HepG2 (cell line): ENCODE data around the gene SMIM14. TPM values are rescaled to one million over a fixed set of nuclear protein-coding genes. Genes with fewer than 3 reads are reported as not detected.

Experiments used
- ASH2L ChIP-seq: fragments of 300-600, 200-600 bp; sonication (generic); IDR thresholded peaks from 2 replicates; pipeline ENCODE4 v1.7.0; 2017; ENCODE audit warnings: low read depth, mild to moderate bottlenecking, moderate library complexity, mixed read lengths, low read length; ENCODE audit not compliant: insufficient read length
- ATAD3A ChIP-seq: sonication (generic); formaldehyde crosslinking; IDR thresholded peaks from 2 replicates; pipeline ENCODE4 v1.4.0; 2020; ENCODE audit warnings: missing genetic modification reagents
- EP300 ChIP-seq, 3 experiments: sonication (generic) in 1 of 3; formaldehyde crosslinking in 1 of 3; IDR thresholded peaks; 2 replicates each; pipeline versions ENCODE4 v1.5.1 to v1.6.1; 2011 to 2020; ENCODE audit warnings: low read depth in 2 of 3, low read length in 2 of 3, borderline replicate concordance in 1 of 3, improper control_type of control experiment in 1 of 3, mild to moderate bottlenecking in 1 of 3, missing genetic modification reagents in 1 of 3, moderate library complexity in 1 of 3
- KDM5B ChIP-seq: sonication (generic); formaldehyde crosslinking; IDR thresholded peaks from 2 replicates; pipeline ENCODE4 v1.4.0; 2020; ENCODE audit warnings: missing genetic modification reagents, mild to moderate bottlenecking, borderline replicate concordance
- KLF9 ChIP-seq: IDR thresholded peaks from 2 replicates; pipeline ENCODE4 v1.6.1; 2016; ENCODE audit warnings: low read depth
- MED1 ChIP-seq: sonication (generic); formaldehyde crosslinking; IDR thresholded peaks from 2 replicates; pipeline ENCODE4 v1.4.0; 2020; ENCODE audit warnings: missing genetic modification reagents
- MTF1 ChIP-seq: sonication (generic); formaldehyde crosslinking; IDR thresholded peaks from 2 replicates; pipeline ENCODE4 v1.5.0; 2020; ENCODE audit warnings: missing genetic modification reagents
- RXRA ChIP-seq: sonication (generic); formaldehyde crosslinking; IDR thresholded peaks from 2 replicates; pipeline ENCODE4 v1.5.1; 2020; ENCODE audit warnings: missing genetic modification reagents
- SMARCE1 ChIP-seq: fragments of 450-650 bp; IDR thresholded peaks from 2 replicates; pipeline ENCODE4 v1.6.1; 2017; ENCODE audit warnings: borderline replicate concordance
- SNAI1 ChIP-seq: sonication (generic); formaldehyde crosslinking; IDR thresholded peaks from 2 replicates; pipeline ENCODE4 v1.5.0; 2020; ENCODE audit warnings: mild to moderate bottlenecking, missing genetic modification reagents, borderline replicate concordance
- THAP9 ChIP-seq: sonication (generic); formaldehyde crosslinking; IDR thresholded peaks from 2 replicates; pipeline ENCODE4; 2020; ENCODE audit warnings: missing genetic modification reagents, mild to moderate bottlenecking, borderline replicate concordance
- TOPORS ChIP-seq: sonication (generic); formaldehyde crosslinking; IDR thresholded peaks from 2 replicates; pipeline ENCODE4 v1.8.0; 2023; ENCODE audit warnings: mild to moderate bottlenecking, missing genetic modification reagents
- ZBTB20 ChIP-seq: sonication (generic); formaldehyde crosslinking; IDR thresholded peaks from 2 replicates; pipeline ENCODE4 v1.8.1; 2023; ENCODE audit warnings: missing genetic modification reagents, low read depth, mild to moderate bottlenecking, borderline replicate concordance
- ZBTB49 ChIP-seq: sonication (generic); formaldehyde crosslinking; IDR thresholded peaks from 2 replicates; pipeline ENCODE4 v1.4.0; 2020; ENCODE audit warnings: missing genetic modification reagents, borderline replicate concordance
- ZNF142 ChIP-seq: sonication (generic); formaldehyde crosslinking; IDR thresholded peaks from 2 replicates; pipeline ENCODE4 v1.4.0; 2020; ENCODE audit warnings: missing genetic modification reagents
- ZNF709 ChIP-seq: sonication (generic); formaldehyde crosslinking; IDR thresholded peaks from 2 replicates; pipeline ENCODE4 v1.5.0; 2020; ENCODE audit warnings: mild to moderate bottlenecking, missing genetic modification reagents
- ZNF746 ChIP-seq: sonication (generic); formaldehyde crosslinking; IDR thresholded peaks from 2 replicates; pipeline ENCODE4 v1.8.0; 2022; ENCODE audit warnings: mild to moderate bottlenecking, missing genetic modification reagents
- polyA plus RNA-seq, 8 experiments: library from polyadenylated mRNA; depleted of rRNA in 3 of 8; stranded (reverse) in 7 of 8; unstranded in 1 of 8; fragments of >200 nt; fragmentation: Illumina TruSeq in 4 of 8; extraction: Trizol in 4 of 8; gene quantifications; 2 replicates each; pipeline versions ENCODE4 v1.2.1 to v1.2.3, GENCODE V29; 2011 to 2016; ENCODE audit warnings: low read depth in 4 of 8, missing spikeins in 1 of 8, mixed read lengths in 1 of 8; ENCODE audit not compliant: insufficient read depth in 1 of 8
- total RNA-seq, 5 experiments: library from RNA; depleted of rRNA; stranded (reverse); fragments of >200 nt; fragmentation: Illumina TruSeq; extraction: Trizol; gene quantifications; 2 replicates each; pipeline ENCODE4 v1.2.3, GENCODE V29; 2016; ENCODE audit warnings: low read depth in 1 of 5

Gene SMIM14
- total and polyA plus RNA-seq, 2 of the 13 experiments (the other 11 are each of a cell fraction or from before 2014, with no cell fraction given): 16.3 to 28.1 TPM

GRCh38 chr4:39637586-39638353 is 895 bp downstream of the SMIM14 start (continued):
- TF ChIP-seq ASH2L (peak; percentile 60), EP300 (IDR thresholded peaks at IDR 0.05; ENCODE audit: low read depth in 2 of 2, low read length in 2 of 2) (0 out of 4 replicates have a peak, but pooled peaks of 1 of the 2 experiments have one; percentile 9), EP300 (CRISPR knock-in tag; IDR thresholded peaks at IDR 0.05; ENCODE audit: borderline replicate concordance) (no peak), ATAD3A (no peak), KDM5B (CRISPR knock-in tag) (no peak), KLF9 (CRISPR knock-in tag) (no peak), MTF1 (CRISPR knock-in tag) (no peak), SNAI1 (CRISPR knock-in tag) (no peak), ZBTB49 (CRISPR knock-in tag) (no peak), RXRA (CRISPR knock-in tag) (no peak), TOPORS (CRISPR knock-in tag) (0 out of 2 replicates have a peak, but pooled peaks have one; percentile 36), ZNF142 (CRISPR knock-in tag) (no peak; the same call in 1 of the 2 replicates), SMARCE1 (no peak), ZBTB20 (no peak), THAP9 (no peak), ZNF709 (CRISPR knock-in tag) (0 out of 2 replicates have a peak, but pooled peaks have one; percentile 47), ZNF746 (CRISPR knock-in tag) (no peak), MED1 (no peak)
